ENCODE results near the gene NFS1.

Gene NFS1

GRCh38 chr20:35742741-35743523 is 43.8 kb upstream of the NFS1 start:
- H3K27ac ChIP-seq (ENCODE audit: low read length) = peak overlapping the region; percentile 95
- no peak for DNase-seq
- H3K9me3 ChIP-seq (ENCODE audit: insufficient read depth, low read length, severe bottlenecking) = no peaks in the 10 kb centered on the region
- H3K4me3 ChIP-seq (ENCODE audit: low read depth in 1 of 2, low read length in 2 of 2) = peak overlapping the region; percentile 60 to 65
- H3K79me2 ChIP-seq (ENCODE audit: insufficient read depth, low read length) = peaks cover 54% of the 10 kb centered on the region
- peaks cover 33% of the 10 kb centered on the region for H4K20me1 ChIP-seq (ENCODE audit: insufficient read depth, low read length)
- TF ChIP-seq EZH2 (IDR thresholded peaks at IDR 0.05; ENCODE audit: borderline replicate concordance, low read depth, low read length, severe bottlenecking) (no peak), CTCF (IDR thresholded peaks at IDR 0.05; ENCODE audit: borderline replicate concordance, extremely low read depth, low read length, poor library complexity, severe bottlenecking) (no peak)
- peaks cover 34% of the 10 kb centered on the region for H3K36me3 ChIP-seq (ENCODE audit: insufficient read depth, low read length)
- H2AFZ ChIP-seq (ENCODE audit: low read depth, low read length) = peak overlapping the region; percentile 63
- peaks cover 46% of the 10 kb centered on the region for H3K4me1 ChIP-seq (ENCODE audit: insufficient read depth, low read length)
- H3K4me2 ChIP-seq (ENCODE audit: insufficient read depth, low read length) = peak overlapping the region; percentile 74
- ATAC-seq (ENCODE audit: insufficient read depth, low read depth) = no peak
- peak overlapping the region; percentile 80 for H3K9ac ChIP-seq (ENCODE audit: low read depth, low read length)
- no peaks in the 10 kb centered on the region for H3K27me3 ChIP-seq (ENCODE audit: insufficient read depth, low read length, poor library complexity)

GRCh38 chr20:35741892-35742740 is 43.0 kb upstream of the NFS1 start, which contains the start of gene RBM39:
RBM39 (minus strand) TSS chr20:35742260; CDS start chr20:35740874, 1,386 bp downstream.
- H3K4me1 ChIP-seq (ENCODE audit: insufficient read depth, low read length) = peaks cover 52% of the 10 kb centered on the region

More at GRCh38 chr20:35741892-35742740, 43.0 kb upstream of the NFS1 start, which contains the start of gene RBM39:
- peak within 1 kb of the TSS; percentile 95 for H3K27ac ChIP-seq (ENCODE audit: low read length)
- no peak for TF ChIP-seq EZH2 (IDR thresholded peaks at IDR 0.05; ENCODE audit: borderline replicate concordance, low read depth, low read length, severe bottlenecking)
- peak; percentile 56 for TF ChIP-seq CTCF (IDR thresholded peaks at IDR 0.05; ENCODE audit: borderline replicate concordance, extremely low read depth, low read length, poor library complexity, severe bottlenecking)
- no peaks in the 10 kb centered on the region for H3K27me3 ChIP-seq (ENCODE audit: insufficient read depth, low read length, poor library complexity)
- ATAC-seq (ENCODE audit: insufficient read depth, low read depth) (peak; percentile 88), DNase-seq (peak; percentile 100)
- peaks cover 41% of the 10 kb centered on the region for H3K36me3 ChIP-seq (ENCODE audit: insufficient read depth, low read length)
- H2AFZ ChIP-seq (ENCODE audit: low read depth, low read length) = peak within 1 kb of the TSS; percentile 63
- peaks cover 39% of the 10 kb centered on the region for H4K20me1 ChIP-seq (ENCODE audit: insufficient read depth, low read length)
- H3K9ac ChIP-seq (ENCODE audit: low read depth, low read length) = peak within 1 kb of the TSS; percentile 95
- H3K79me2 ChIP-seq (ENCODE audit: insufficient read depth, low read length) = peaks cover 62% of the 10 kb centered on the region
- no peaks in the 10 kb centered on the region for H3K9me3 ChIP-seq (ENCODE audit: insufficient read depth, low read length, severe bottlenecking)
- H3K4me2 ChIP-seq (ENCODE audit: insufficient read depth, low read length) = peak within 1 kb of the TSS; percentile 89
- H3K4me3 ChIP-seq (ENCODE audit: low read depth in 1 of 2, low read length in 2 of 2) = peak within 1 kb of the TSS; percentile 88 to 89

All from DND-41 (cell line).